HepG2 (cell line): ENCODE results near the gene TMBIM1. TPM values are rescaled to one million over a fixed set of nuclear protein-coding genes. Genes with fewer than 3 reads are reported as not detected.

ENCODE experiments used
- GLI4 ChIP-seq: sonication (generic); formaldehyde crosslinking; IDR thresholded peaks from 2 replicates; pipeline ENCODE4 v1.5.1; 2020; ENCODE audit warnings: missing genetic modification reagents, mild to moderate bottlenecking, moderate library complexity, borderline replicate concordance
- KAT8 ChIP-seq: IDR thresholded peaks from 2 replicates; pipeline ENCODE4 v1.6.1; 2016; ENCODE audit warnings: missing genetic modification reagents, missing compliant biosample characterization
- MEIS1 ChIP-seq: sonication (generic); formaldehyde crosslinking; IDR thresholded peaks from 2 replicates; pipeline ENCODE4 v1.9.0; 2021; ENCODE audit warnings: mild to moderate bottlenecking, missing genetic modification reagents, moderate library complexity, borderline replicate concordance
- MEIS2 ChIP-seq: sonication (generic); formaldehyde crosslinking; IDR thresholded peaks from 2 replicates; pipeline ENCODE4 v1.9.0; 2021; ENCODE audit warnings: mild to moderate bottlenecking, missing genetic modification reagents
- MLLT10 ChIP-seq: sonication (generic); formaldehyde crosslinking; IDR thresholded peaks from 2 replicates; pipeline ENCODE4 v1.4.0; 2020; ENCODE audit warnings: missing genetic modification reagents
- MZF1 ChIP-seq: sonication (generic); formaldehyde crosslinking; IDR thresholded peaks from 2 replicates; pipeline ENCODE4 v1.8.1; 2023; ENCODE audit warnings: mild to moderate bottlenecking, missing genetic modification reagents, borderline replicate concordance
- PCBP1 ChIP-seq: fragments of 200-400 bp; formaldehyde crosslinking; IDR thresholded peaks from 2 replicates; pipeline ENCODE4 v1.6.1; 2017; ENCODE audit warnings: mild to moderate bottlenecking, low read depth, low read length, borderline replicate concordance
- PHF20 ChIP-seq: sonication (generic); formaldehyde crosslinking; IDR thresholded peaks from 2 replicates; pipeline ENCODE4 v1.5.0; 2020; ENCODE audit warnings: mild to moderate bottlenecking, missing genetic modification reagents
- SCMH1 ChIP-seq: sonication (generic); formaldehyde crosslinking; IDR thresholded peaks from 2 replicates; pipeline ENCODE4 v1.9.0; 2021; ENCODE audit warnings: missing genetic modification reagents, mild to moderate bottlenecking, borderline replicate concordance
- THAP7 ChIP-seq: sonication (generic); formaldehyde crosslinking; IDR thresholded peaks from 2 replicates; pipeline ENCODE4 v1.8.1; 2023; ENCODE audit warnings: mild to moderate bottlenecking, missing genetic modification reagents
- THRA ChIP-seq: sonication (generic); formaldehyde crosslinking; IDR thresholded peaks from 2 replicates; pipeline ENCODE4 v1.4.0; 2020; ENCODE audit warnings: missing genetic modification reagents, borderline replicate concordance
- U2AF1 ChIP-seq: fragments of 200-400 bp; formaldehyde crosslinking; optimal IDR thresholded peaks from 2 replicates; pipeline ENCODE3; 2017; ENCODE audit warnings: mild to moderate bottlenecking, low read depth, low read length
- YY1 ChIP-seq: IDR thresholded peaks from 2 replicates; pipeline ENCODE4 v1.6.1; 2011; ENCODE audit warnings: low read length, low read depth, moderate library complexity, mild to moderate bottlenecking; ENCODE audit not compliant: insufficient read depth, insufficient replicate concordance
- ZFP36L1 ChIP-seq: sonication (generic); formaldehyde crosslinking; IDR thresholded peaks from 2 replicates; pipeline ENCODE4 v1.8.0; 2022; ENCODE audit warnings: mild to moderate bottlenecking, missing genetic modification reagents, moderate library complexity
- ZFP82 ChIP-seq: sonication (generic); formaldehyde crosslinking; IDR thresholded peaks from 2 replicates; pipeline ENCODE4 v1.5.1; 2020; ENCODE audit warnings: mild to moderate bottlenecking, missing genetic modification reagents, borderline replicate concordance
- ZNF224 ChIP-seq: sonication (generic); formaldehyde crosslinking; IDR thresholded peaks from 2 replicates; pipeline ENCODE4 v1.5.0; 2020; ENCODE audit warnings: mild to moderate bottlenecking, missing genetic modification reagents
- ZNF644 ChIP-seq: IDR thresholded peaks from 2 replicates; pipeline ENCODE4 v1.6.1; 2016; ENCODE audit warnings: low read depth
- ZNF777 ChIP-seq: sonication (generic); formaldehyde crosslinking; IDR thresholded peaks from 2 replicates; pipeline ENCODE4 v1.4.0; 2020; ENCODE audit warnings: missing genetic modification reagents
- polyA plus RNA-seq, 8 experiments: library from polyadenylated mRNA; depleted of rRNA in 3 of 8; stranded (reverse) in 7 of 8; unstranded in 1 of 8; fragments of >200 nt; fragmentation: Illumina TruSeq in 4 of 8; extraction: Trizol in 4 of 8; gene quantifications; 2 replicates each; pipeline versions ENCODE4 v1.2.1 to v1.2.3, GENCODE V29; 2011 to 2016; ENCODE audit warnings: low read depth in 4 of 8, missing spikeins in 1 of 8, mixed read lengths in 1 of 8; ENCODE audit not compliant: insufficient read depth in 1 of 8
- total RNA-seq, 5 experiments: library from RNA; depleted of rRNA; stranded (reverse); fragments of >200 nt; fragmentation: Illumina TruSeq; extraction: Trizol; gene quantifications; 2 replicates each; pipeline ENCODE4 v1.2.3, GENCODE V29; 2016; ENCODE audit warnings: low read depth in 1 of 5
- TF ChIP-seq, protein P1 (sequence below): sonication (generic); formaldehyde crosslinking; IDR thresholded peaks from 2 replicates; pipeline ENCODE4 v1.5.0; 2020; ENCODE audit warnings: missing genetic modification reagents
- TF ChIP-seq, protein P2 (sequence below): sonication (generic); formaldehyde crosslinking; IDR thresholded peaks from 2 replicates; pipeline ENCODE4 v1.8.1; 2023; ENCODE audit warnings: missing genetic modification reagents, mild to moderate bottlenecking, borderline replicate concordance
- TF ChIP-seq, protein P3 (sequence below): sonication (generic); formaldehyde crosslinking; IDR thresholded peaks from 2 replicates; pipeline ENCODE4 v1.8.0; 2022; ENCODE audit warnings: missing genetic modification reagents, mild to moderate bottlenecking, inconsistent platforms, borderline replicate concordance
- TF ChIP-seq, protein P4 (sequence below), 2 experiments: fragments of 450-650 bp in 1 of 2; sonication (generic) in 1 of 2; formaldehyde crosslinking; IDR thresholded peaks; 2 replicates each; pipeline versions ENCODE4 v1.5.0 to v1.8.0; 2020 to 2022; ENCODE audit warnings: mild to moderate bottlenecking in 1 of 2, missing genetic modification reagents in 1 of 2

Gene TMBIM1
- total and polyA plus RNA-seq, 2 of the 13 experiments (the other 11 are each of a cell fraction or from before 2014, with no cell fraction given), result 127 to 139 TPM

GRCh38 chr2:218269900-218270720, 22.2 kb downstream of the TMBIM1 start, which contains the start of the genes AAMP and PNKD (continued):
- TF ChIP-seq, protein P1, sequence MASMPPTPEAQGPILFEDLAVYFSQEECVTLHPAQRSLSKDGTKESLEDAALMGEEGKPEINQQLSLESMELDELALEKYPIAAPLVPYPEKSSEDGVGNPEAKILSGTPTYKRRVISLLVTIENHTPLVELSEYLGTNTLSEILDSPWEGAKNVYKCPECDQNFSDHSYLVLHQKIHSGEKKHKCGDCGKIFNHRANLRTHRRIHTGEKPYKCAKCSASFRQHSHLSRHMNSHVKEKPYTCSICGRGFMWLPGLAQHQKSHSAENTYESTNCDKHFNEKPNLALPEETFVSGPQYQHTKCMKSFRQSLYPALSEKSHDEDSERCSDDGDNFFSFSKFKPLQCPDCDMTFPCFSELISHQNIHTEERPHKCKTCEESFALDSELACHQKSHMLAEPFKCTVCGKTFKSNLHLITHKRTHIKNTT (CRISPR knock-in tag), result 0 out of 2 replicates have a peak, but pooled peaks have one; percentile 63
- TF ChIP-seq MZF1 (CRISPR knock-in tag) (0 out of 2 replicates have a peak, but pooled peaks have one; percentile 15), THRA (peak; percentile 43; the same call in 1 of the 2 replicates), ZFP36L1 (CRISPR knock-in tag) (peak; percentile 96), MEIS2 (CRISPR knock-in tag) (peak; percentile 74), GLI4 (CRISPR knock-in tag) (0 out of 2 replicates have a peak, but pooled peaks have one; percentile 53), MLLT10 (CRISPR knock-in tag) (no peak), ZNF224 (CRISPR knock-in tag) (peak; percentile 85; the same call in 1 of the 2 replicates), ZFP82 (CRISPR knock-in tag) (peak; percentile 83; the same call in 1 of the 2 replicates), THAP7 (CRISPR knock-in tag) (0 out of 2 replicates have a peak, but pooled peaks have one; percentile 3), YY1 (peak; percentile 98), PHF20 (peak; percentile 54), KAT8 (CRISPR knock-in tag) (peak; percentile 94), ZNF777 (peak; percentile 61), PCBP1 (peak; percentile 89), U2AF1 (no peak), ZNF644 (CRISPR knock-in tag) (no peak), MEIS1 (CRISPR knock-in tag) (0 out of 2 replicates have a peak, but pooled peaks have one; percentile 56), SCMH1 (CRISPR knock-in tag) (no peak)
- TF ChIP-seq, protein P2, sequence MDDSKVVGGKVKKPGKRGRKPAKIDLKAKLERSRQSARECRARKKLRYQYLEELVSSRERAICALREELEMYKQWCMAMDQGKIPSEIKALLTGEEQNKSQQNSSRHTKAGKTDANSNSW (CRISPR knock-in tag), result no peak
- TF ChIP-seq, protein P3, sequence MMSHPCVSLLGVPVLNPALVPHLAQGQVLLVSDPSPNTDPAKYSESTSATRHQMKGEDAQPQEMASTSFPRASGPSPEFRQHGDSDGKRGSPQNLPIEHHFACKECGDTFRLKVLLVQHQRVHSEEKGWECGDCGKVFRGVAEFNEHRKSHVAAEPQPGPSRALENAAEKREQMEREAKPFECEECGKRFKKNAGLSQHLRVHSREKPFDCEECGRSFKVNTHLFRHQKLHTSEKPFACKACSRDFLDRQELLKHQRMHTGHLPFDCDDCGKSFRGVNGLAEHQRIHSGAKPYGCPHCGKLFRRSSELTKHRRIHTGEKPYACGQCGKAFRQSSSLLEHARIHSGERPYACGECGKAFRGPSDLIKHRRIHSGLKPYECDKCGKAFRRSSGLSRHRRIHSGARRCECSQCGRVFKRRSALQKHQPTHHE (CRISPR knock-in tag), result peak; percentile 90
- TF ChIP-seq, protein P4, sequence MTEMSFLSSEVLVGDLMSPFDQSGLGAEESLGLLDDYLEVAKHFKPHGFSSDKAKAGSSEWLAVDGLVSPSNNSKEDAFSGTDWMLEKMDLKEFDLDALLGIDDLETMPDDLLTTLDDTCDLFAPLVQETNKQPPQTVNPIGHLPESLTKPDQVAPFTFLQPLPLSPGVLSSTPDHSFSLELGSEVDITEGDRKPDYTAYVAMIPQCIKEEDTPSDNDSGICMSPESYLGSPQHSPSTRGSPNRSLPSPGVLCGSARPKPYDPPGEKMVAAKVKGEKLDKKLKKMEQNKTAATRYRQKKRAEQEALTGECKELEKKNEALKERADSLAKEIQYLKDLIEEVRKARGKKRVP (CRISPR knock-in tag; IDR thresholded peaks at IDR 0.05), result no peak; a peak in 1 of 4 replicates
